Activated CD4-positive, alpha-beta T cell treated with anti-CD3 and anti-CD28 coated beads, Interleukin-10, Interleukin-2, amounts not matched to agents 100 ng/mL and 50 ng/mL, durations not matched to agents 16 hours and 8 hours (primary cell): Measurements from ENCODE around the gene DCC.

ENCODE experiments used
- DNase-seq: peaks from one replicate; pipeline ENCODE4 v3.0.0-alpha.2; 2020

Gene DCC

DNA sequence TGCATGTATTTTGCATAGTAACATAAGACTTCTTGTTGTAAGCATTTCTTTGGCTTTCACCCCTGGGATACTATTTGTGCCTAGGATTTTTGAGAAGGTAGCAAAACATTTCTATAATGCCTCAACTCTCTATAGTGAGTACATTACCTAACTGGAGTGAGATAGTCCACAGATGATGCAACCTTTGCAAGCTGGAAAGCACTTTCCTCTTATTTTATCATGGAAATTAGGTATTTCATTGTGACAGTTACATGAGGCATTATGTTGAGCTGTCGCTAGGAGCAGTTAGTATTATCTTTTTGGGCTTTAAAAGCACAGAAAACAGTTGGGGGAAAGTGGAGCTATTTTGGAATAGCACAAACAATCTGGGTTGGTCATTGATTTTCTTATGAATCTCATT is 786.2 kb downstream of the DCC start:
- no peak for DNase-seq

- no peak for DNase-seq
Observed at GRCh38 chr18:53131001-53131400, 791.0 kb downstream of the DCC start.

DNA sequence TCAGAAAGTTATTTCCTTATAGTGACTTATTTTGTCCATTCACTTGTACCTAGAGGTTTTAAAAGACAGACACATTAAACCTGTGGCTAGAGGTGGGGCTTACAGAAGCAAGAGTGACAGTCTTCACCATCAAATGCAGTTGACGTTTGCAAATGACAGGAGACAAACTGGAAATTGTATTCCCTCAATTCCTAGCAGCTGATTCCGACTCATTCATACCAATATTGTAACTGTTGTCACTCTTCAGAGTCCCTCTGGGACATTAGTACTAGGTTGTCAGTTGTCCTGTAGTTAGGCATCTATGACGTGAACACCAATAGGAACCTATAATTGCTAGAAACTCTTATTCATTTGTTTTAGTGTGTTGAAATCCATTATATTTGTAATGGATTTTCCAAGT is 794.7 kb downstream of the DCC start:
- no peak for DNase-seq

GRCh38 chr18:53135654-53136053 is 795.7 kb downstream of the DCC start:
- DNase-seq, result no peak

GRCh38 chr18:53139746-53140500 is 799.9 kb downstream of the DCC start:
- DNase-seq, result no peak

GRCh38 chr18:53142005-53142404 is 802.0 kb downstream of the DCC start:
- no peak for DNase-seq

DNA sequence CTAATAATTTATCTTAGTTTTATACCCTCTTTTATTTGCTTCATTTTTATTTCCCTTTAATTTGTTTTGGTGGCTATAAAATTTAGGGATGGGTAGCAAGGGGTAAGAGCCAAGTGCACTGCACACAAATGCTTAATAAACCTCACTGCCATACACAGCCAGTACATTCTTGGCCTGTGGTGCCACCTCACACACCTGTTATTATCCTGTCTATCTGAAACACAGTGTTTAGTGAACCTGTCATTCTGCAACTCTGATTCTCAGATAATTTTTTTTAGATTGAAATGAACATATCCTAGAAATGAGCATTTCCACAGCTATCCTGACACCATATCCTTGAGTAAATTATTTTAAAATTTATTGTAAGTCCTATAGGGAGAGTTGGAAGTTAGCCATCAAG is 807.5 kb downstream of the DCC start:
- DNase-seq, result no peak

GRCh38 chr18:53148123-53148522 is 808.1 kb downstream of the DCC start:
- DNase-seq, result no peak

DNA sequence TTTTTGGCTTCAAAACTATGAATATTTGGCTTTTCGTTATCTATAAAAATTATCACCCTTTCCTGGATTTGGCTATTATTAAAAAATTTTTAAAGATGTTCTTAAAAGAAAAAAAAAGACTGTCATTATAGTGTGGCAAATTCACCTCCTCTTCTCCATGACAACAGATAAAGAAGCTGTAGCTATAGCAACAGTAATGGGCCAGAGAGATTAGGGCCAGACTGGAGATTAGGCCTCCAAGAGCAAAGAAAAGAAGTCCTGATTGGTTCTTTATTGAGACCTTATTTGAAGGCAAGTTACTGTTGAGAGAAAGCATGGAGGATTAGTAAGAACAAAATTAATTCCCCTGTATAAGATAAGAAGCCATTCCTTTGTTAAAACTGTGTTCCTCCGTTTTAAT is 812.5 kb downstream of the DCC start:
- DNase-seq, result no peak

DNA sequence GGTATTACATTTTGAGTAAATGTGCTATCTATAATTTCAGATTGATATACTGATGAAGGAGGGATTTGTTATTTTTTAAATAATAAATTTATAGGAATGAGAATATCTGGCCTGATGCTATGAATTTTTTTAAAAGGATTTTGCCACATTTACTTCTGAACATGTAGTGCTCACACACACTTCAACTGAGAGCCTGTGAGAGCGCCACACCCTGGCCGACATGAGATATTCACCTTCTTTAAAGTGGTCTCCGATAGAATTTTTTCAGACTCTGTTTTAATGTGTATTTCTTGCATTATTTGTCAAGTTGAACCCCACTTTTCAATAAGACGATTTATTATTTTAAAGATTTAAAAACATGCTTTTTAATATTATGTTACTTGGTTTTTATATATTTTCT is 813.3 kb downstream of the DCC start:
- no peak for DNase-seq

DNA sequence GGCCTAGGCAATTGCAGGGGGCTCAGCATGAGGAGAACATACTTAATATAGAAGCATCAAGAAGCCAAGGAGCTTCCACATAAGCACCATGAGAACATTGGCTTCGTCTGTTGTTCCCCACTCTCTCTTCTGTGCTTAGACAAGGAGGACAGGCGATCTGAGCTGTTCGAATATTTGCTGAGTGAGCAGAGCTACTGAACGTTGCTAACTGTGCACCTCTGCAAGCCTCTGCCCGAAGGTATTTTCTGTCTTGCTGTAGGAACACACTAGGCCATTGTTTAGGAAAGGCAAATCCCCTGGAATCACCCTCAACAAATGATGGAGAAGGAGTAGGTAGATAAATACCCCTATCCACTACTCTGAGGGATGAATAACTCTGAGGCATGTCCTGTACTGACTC is 813.8 kb downstream of the DCC start:
- no peak for DNase-seq

GRCh38 chr18:53165770-53166169 is 825.8 kb downstream of the DCC start:
- no peak for DNase-seq

GRCh38 chr18:53169346-53169745 is 829.3 kb downstream of the DCC start:
- no peak for DNase-seq

- DNase-seq, result no peak
Observed at GRCh38 chr18:53191634-53192033, 851.6 kb downstream of the DCC start.

GRCh38 chr18:53193870-53194269 is 853.9 kb downstream of the DCC start:
- DNase-seq, result no peak

GRCh38 chr18:53219853-53220252 is 879.9 kb downstream of the DCC start:
- no peak for DNase-seq

- DNase-seq, result no peak
Observed at GRCh38 chr18:53224128-53224778, 884.3 kb downstream of the DCC start.

GRCh38 chr18:53225567-53226325 is 885.7 kb downstream of the DCC start:
- DNase-seq, result no peak

DNA sequence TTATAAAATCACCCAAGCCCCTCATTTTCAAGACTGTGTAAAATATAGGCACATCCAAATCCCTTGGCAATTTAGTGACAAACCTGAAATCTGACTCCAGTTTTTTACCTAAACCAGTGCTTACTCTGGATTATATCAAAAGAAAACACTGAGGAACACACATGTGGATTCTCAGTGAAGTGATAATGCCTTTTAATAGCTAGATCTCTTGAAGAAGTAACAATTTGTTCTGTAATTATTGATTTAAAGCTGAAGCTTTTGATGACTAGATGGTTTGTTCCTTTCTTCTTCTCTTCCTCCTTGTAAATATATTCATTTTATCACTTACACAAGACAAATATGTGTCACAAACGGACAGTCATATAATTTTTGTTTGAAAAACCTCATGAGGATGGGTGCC is 894.6 kb downstream of the DCC start:
- DNase-seq, result no peak

DNA sequence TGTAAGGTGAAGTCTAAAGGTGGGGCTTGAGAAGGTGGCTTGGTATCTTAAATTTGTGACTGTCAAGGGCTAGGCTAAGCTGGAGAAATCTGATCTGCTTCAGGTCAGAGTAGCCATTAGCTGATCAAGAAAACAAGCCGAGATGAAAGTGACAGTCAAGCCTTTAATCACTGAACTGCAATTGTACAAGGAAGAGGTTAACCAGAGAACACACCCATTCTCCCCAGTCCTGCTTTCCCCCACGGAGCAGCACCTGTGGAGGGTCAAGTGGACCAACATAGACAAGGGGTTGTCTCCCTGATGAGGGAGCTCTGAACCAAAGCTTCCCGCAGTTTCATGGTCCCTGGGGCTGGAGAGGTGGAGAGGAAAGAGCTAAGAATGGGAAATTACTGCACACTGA is 901.2 kb downstream of the DCC start:
- no peak for DNase-seq

- DNase-seq, result no peak
Observed at GRCh38 chr18:53253789-53254188, 913.8 kb downstream of the DCC start.

DNA sequence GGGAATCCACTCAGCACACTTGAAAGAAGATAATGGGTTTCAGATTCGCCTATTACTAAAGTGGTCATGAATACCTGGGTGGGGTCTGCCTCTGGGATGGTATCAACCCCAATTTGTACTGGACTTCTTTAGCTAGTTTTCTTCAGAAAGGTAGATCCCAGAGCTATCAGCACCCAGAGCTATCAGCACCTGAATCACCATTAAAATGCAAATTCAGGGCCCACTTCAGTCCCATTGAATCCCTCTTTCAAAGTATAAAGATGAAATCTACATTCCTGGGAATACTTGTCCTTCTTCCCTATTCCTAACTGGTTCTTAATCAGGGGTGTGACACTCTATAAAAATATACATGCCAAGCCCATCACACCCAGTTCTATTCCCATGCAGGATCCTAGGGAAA is 914.3 kb downstream of the DCC start:
- no peak for DNase-seq

- no peak for DNase-seq
Observed at GRCh38 chr18:53261241-53261640, 921.2 kb downstream of the DCC start.

DNA sequence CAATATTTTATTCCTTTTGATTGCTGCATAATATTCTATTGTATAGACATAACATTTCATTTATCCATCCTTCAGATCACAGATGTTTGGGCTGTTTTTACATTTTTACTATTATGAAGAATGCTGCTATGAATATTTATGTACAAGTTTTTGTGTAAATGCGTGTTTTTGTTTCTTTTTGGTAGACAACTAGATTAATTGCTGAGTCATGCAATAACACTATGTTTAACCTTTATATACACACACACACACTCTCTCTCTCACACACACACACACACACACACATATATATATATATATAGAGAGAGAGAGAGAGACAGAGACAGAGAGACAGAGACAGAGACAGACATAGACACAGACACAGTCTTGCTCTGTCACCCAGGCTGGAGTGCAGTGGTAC is 926.9 kb downstream of the DCC start:
- DNase-seq, result no peak
